Astrocyte (in vitro differentiated cells and primary cell): ENCODE data around the gene MMRN2. TPM values are rescaled to one million over a fixed set of nuclear protein-coding genes. Genes with fewer than 3 reads are reported as not detected.
A peak's percentile ranks its signal among the peaks of the same experiment; 100 is the strongest.

Experiments
- DNase-seq: peaks from one replicate; pipeline ENCODE4 v3.0.0-alpha.2; 2010; ENCODE audit warnings: low read depth
- FAIRE-seq: peaks from 2 replicates; lab custom pipeline; 2011; peaks lifted over from hg19 to GRCh38; lab: Jason Lieb, UNC
- H2AFZ ChIP-seq: 2 replicates; pipeline ENCODE4 v1.6.0; 2012; ENCODE audit warnings: low read depth, low read length, inconsistent platforms
- H3K27ac ChIP-seq: 2 replicates; pipeline ENCODE4 v1.5.1; 2011; ENCODE audit warnings: low read depth, low read length, inconsistent platforms
- H3K27me3 ChIP-seq: 2 replicates; pipeline ENCODE4 v1.6.0; 2011; ENCODE audit warnings: low read length, inconsistent platforms; ENCODE audit not compliant: insufficient read depth
- H3K36me3 ChIP-seq: 2 replicates; pipeline ENCODE4 v1.5.1; 2011; ENCODE audit warnings: low read length, inconsistent platforms; ENCODE audit not compliant: insufficient read depth
- H3K4me1 ChIP-seq: 2 replicates; pipeline ENCODE4 v1.5.1; 2011; ENCODE audit warnings: low read length, inconsistent platforms; ENCODE audit not compliant: insufficient read depth
- H3K4me2 ChIP-seq: 2 replicates; pipeline ENCODE4 v1.6.0; 2012; ENCODE audit warnings: low read length, inconsistent platforms
- H3K4me3 ChIP-seq: 2 replicates; pipeline ENCODE4 v1.5.1; 2011; ENCODE audit warnings: low read depth, mild to moderate bottlenecking, low read length, inconsistent platforms; ENCODE audit not compliant: insufficient read depth
- H3K79me2 ChIP-seq: 2 replicates; pipeline ENCODE4 v1.6.0; 2012; ENCODE audit warnings: mild to moderate bottlenecking, low read length, inconsistent platforms; ENCODE audit not compliant: insufficient read depth
- H3K9ac ChIP-seq: 2 replicates; pipeline ENCODE4 v1.6.0; 2012; ENCODE audit warnings: mild to moderate bottlenecking, low read length, inconsistent platforms
- H3K9me3 ChIP-seq: 2 replicates; pipeline ENCODE4 v1.5.1; 2012; ENCODE audit warnings: low read depth, mild to moderate bottlenecking, low read length, inconsistent platforms; ENCODE audit not compliant: insufficient read depth
- H4K20me1 ChIP-seq: 2 replicates; pipeline ENCODE4 v1.6.0; 2012; ENCODE audit warnings: low read length, inconsistent platforms; ENCODE audit not compliant: insufficient read depth
- H3K27ac Mint-ChIP-seq: one replicate; pipeline ENCODE4 v1.8.0; 2021; ENCODE audit warnings: mild to moderate bottlenecking, mixed read lengths; ENCODE audit not compliant: unreplicated experiment
- H3K27me3 Mint-ChIP-seq: one replicate; pipeline ENCODE4 v1.8.0; 2021; ENCODE audit warnings: low read depth, mixed read lengths; ENCODE audit not compliant: unreplicated experiment
- H3K36me3 Mint-ChIP-seq: one replicate; pipeline ENCODE4 v1.8.0; 2021; ENCODE audit warnings: low read depth, mixed read lengths; ENCODE audit not compliant: unreplicated experiment
- H3K4me1 Mint-ChIP-seq: one replicate; pipeline ENCODE4 v1.8.0; 2021; ENCODE audit warnings: low read depth, mixed read lengths; ENCODE audit not compliant: unreplicated experiment
- H3K4me3 Mint-ChIP-seq: one replicate; pipeline ENCODE4 v1.8.0; 2021; ENCODE audit warnings: mild to moderate bottlenecking, moderate library complexity, mixed read lengths; ENCODE audit not compliant: unreplicated experiment
- H3K9me3 Mint-ChIP-seq: one replicate; pipeline ENCODE4 v1.8.0; 2021; ENCODE audit warnings: mild to moderate bottlenecking, mixed read lengths; ENCODE audit not compliant: unreplicated experiment
- EZH2 ChIP-seq: IDR thresholded peaks from 2 replicates; pipeline ENCODE4 v1.6.1; 2012; ENCODE audit warnings: mild to moderate bottlenecking, low read length, inconsistent platforms; ENCODE audit not compliant: insufficient read depth
- total RNA-seq: library from RNA; stranded (reverse); gene quantifications from 2 replicates; pipeline ENCODE4 v1.2.1, GENCODE V29; 2021
- TF ChIP-seq, protein P1 (sequence below): IDR thresholded peaks from 2 replicates; pipeline ENCODE4 v1.5.1; 2011; ENCODE audit warnings: low read depth, mild to moderate bottlenecking, inconsistent platforms, low read length, moderate library complexity; ENCODE audit not compliant: insufficient read depth

Gene MMRN2
- total RNA-seq, 1 donor from 2014 or later: 0.27 TPM

DNA sequence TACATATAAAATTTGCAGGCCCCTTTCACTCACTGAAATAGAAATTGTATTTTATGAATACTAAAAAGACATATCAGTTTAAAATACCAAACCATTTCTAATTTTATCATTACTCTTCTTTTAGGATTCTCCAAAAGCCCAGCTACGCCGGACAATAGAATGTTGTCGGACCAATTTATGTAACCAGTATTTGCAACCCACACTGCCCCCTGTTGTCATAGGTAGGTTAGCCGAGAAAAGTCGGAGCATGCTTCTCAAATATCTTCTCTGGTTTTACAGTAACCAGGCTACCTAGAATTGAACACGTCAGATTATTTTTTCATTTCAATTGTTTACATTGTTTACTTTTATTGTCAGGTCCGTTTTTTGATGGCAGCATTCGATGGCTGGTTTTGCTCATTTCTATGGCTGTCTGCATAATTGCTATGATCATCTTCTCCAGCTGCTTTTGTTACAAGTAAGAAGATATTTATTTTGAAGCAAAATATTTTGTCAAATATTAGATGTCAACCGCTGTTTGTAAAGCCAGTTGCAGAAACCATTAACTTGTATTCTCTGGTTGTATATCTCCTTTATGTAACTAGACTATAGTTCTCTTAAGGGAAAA lies 57.6 kb downstream of the MMRN2 start:
- H3K27me3 ChIP-seq: no peaks in the 10 kb centered on the region
- peaks cover 3% of the 10 kb centered on the region for H3K4me1 ChIP-seq
- peaks cover 4% of the 10 kb centered on the region for H4K20me1 ChIP-seq
- H3K27me3 Mint-ChIP-seq: no peaks in the 10 kb centered on the region
- H3K4me2 ChIP-seq: peak overlapping the region; percentile 10
- DNase-seq (peak; percentile 42), FAIRE-seq (no peak)
- no peak overlapping the region for H3K27ac Mint-ChIP-seq
- H3K9me3 Mint-ChIP-seq: no peaks in the 10 kb centered on the region
- H3K36me3 ChIP-seq: peaks cover 27% of the 10 kb centered on the region
- H3K36me3 Mint-ChIP-seq: peaks cover 14% of the 10 kb centered on the region
- H3K9ac ChIP-seq: no peak overlapping the region
- H3K4me3 Mint-ChIP-seq: no peak overlapping the region
- H3K9me3 ChIP-seq: no peaks in the 10 kb centered on the region
- H3K79me2 ChIP-seq: no peaks in the 10 kb centered on the region
- H3K27ac ChIP-seq: no peak overlapping the region
- H3K4me3 ChIP-seq: no peak overlapping the region
- TF ChIP-seq EZH2: no peak
- TF ChIP-seq, protein P1, sequence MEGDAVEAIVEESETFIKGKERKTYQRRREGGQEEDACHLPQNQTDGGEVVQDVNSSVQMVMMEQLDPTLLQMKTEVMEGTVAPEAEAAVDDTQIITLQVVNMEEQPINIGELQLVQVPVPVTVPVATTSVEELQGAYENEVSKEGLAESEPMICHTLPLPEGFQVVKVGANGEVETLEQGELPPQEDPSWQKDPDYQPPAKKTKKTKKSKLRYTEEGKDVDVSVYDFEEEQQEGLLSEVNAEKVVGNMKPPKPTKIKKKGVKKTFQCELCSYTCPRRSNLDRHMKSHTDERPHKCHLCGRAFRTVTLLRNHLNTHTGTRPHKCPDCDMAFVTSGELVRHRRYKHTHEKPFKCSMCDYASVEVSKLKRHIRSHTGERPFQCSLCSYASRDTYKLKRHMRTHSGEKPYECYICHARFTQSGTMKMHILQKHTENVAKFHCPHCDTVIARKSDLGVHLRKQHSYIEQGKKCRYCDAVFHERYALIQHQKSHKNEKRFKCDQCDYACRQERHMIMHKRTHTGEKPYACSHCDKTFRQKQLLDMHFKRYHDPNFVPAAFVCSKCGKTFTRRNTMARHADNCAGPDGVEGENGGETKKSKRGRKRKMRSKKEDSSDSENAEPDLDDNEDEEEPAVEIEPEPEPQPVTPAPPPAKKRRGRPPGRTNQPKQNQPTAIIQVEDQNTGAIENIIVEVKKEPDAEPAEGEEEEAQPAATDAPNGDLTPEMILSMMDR: peak; percentile 87
- peaks cover 3% of the 10 kb centered on the region for H3K4me1 Mint-ChIP-seq
- no peak overlapping the region for H2AFZ ChIP-seq

DNA sequence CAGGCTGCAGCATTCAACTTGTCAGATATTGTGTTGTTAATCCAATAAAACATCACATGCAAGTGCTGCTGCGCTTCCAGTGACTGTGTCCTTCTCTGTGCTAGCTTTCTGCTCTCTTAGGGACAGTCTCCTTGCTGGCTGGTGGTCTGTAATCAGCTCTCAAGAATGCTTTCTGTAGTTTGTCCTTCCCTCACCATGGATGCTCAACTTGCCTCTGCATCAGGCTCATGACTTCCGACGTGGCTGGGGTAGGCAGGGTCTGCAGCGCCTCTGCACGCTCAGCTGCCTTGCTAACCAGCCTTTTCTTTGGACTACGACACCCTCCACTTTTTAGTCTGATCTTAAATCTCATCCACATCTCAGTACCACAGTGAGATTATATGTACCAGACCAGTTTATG lies 58.3 kb downstream of the MMRN2 start:
- H3K4me1 ChIP-seq: peaks cover 3% of the 10 kb centered on the region
- no peaks in the 10 kb centered on the region for H3K27me3 ChIP-seq
- H3K4me3 Mint-ChIP-seq: no peak overlapping the region
- no peaks in the 10 kb centered on the region for H3K9me3 Mint-ChIP-seq
- no peak overlapping the region for H3K27ac Mint-ChIP-seq
- peaks cover 9% of the 10 kb centered on the region for H3K36me3 Mint-ChIP-seq
- FAIRE-seq (no peak), DNase-seq (no peak)
- peaks cover 3% of the 10 kb centered on the region for H3K4me1 Mint-ChIP-seq
- H3K79me2 ChIP-seq: no peaks in the 10 kb centered on the region
- no peak overlapping the region for H2AFZ ChIP-seq
- no peaks in the 10 kb centered on the region for H3K9me3 ChIP-seq
- H3K36me3 ChIP-seq: peaks cover 25% of the 10 kb centered on the region
- no peak overlapping the region for H3K27ac ChIP-seq
- H3K27me3 Mint-ChIP-seq: no peaks in the 10 kb centered on the region
- peak overlapping the region; percentile 10 for H3K4me2 ChIP-seq
- no peak for TF ChIP-seq EZH2
- TF ChIP-seq, protein P1: no peak
- H3K4me3 ChIP-seq: no peak overlapping the region
- H4K20me1 ChIP-seq: peaks cover 4% of the 10 kb centered on the region
- H3K9ac ChIP-seq: peak overlapping the region; percentile 9

DNA sequence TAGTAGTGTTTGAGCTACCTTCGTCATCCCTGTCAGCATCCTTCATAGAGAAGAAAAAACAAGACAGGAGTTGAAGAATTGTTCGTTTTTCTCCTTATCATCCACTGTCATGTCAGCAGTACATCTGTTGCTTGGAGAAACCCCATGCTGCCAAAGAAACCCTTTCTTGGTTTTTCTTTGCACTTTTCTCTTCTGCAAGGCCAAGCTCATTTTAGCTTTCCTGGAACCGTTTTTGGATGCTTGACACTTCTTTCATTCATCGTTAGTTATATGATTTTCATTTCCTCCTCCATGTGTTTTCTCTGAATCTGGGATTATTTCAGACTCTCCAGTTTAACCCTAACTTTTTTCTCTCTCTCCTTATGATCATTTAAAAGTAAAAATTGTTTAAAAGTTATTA lies 58.9 kb downstream of the MMRN2 start:
- Mint-ChIP-seq H3K4me1 (peaks cover 3% of the 10 kb centered on the region), H3K4me3 (no peak overlapping the region), H3K9me3 (no peaks in the 10 kb centered on the region), H3K27ac (no peak overlapping the region), H3K36me3 (peaks cover 10% of the 10 kb centered on the region), H3K27me3 (no peaks in the 10 kb centered on the region)
- H3K27ac ChIP-seq: no peak overlapping the region
- H3K4me1 ChIP-seq: peaks cover 3% of the 10 kb centered on the region
- H4K20me1 ChIP-seq: peaks cover 4% of the 10 kb centered on the region
- no peak for FAIRE-seq
- H3K9me3 ChIP-seq: no peaks in the 10 kb centered on the region
- H3K79me2 ChIP-seq: no peaks in the 10 kb centered on the region
- H3K27me3 ChIP-seq: no peaks in the 10 kb centered on the region
- peaks cover 29% of the 10 kb centered on the region for H3K36me3 ChIP-seq
- TF ChIP-seq, protein P1: no peak
- no peak for TF ChIP-seq EZH2
- H3K4me2 ChIP-seq: no peak overlapping the region
- DNase-seq: no peak
- no peak overlapping the region for H2AFZ ChIP-seq
- H3K9ac ChIP-seq: no peak overlapping the region
- no peak overlapping the region for H3K4me3 ChIP-seq
